OCI-LY7 (cell line): ENCODE results near the gene LAMTOR4.

ENCODE experiments used
- CTCF ChIP-seq: fragments of 200-600 bp; sonication (generic); conservative IDR thresholded peaks from 2 replicates; pipeline ENCODE4 v1.5.1; 2014; ENCODE audit warnings: mild to moderate bottlenecking, antibody characterized with exemption, low read length, moderate library complexity, mixed read lengths
- EZH2phosphoT487 ChIP-seq: fragments of 200-600 bp; sonication (generic); IDR thresholded peaks from 2 replicates; pipeline ENCODE4 v1.6.1; 2018; ENCODE audit warnings: low read depth, borderline replicate concordance, mild to moderate bottlenecking, mixed run types, antibody characterized with exemption, low read length, moderate library complexity, mixed read lengths

- TF ChIP-seq CTCF = no peak
- TF ChIP-seq EZH2phosphoT487 = no peak
Observed at GRCh38 chr7:100106633-100107032, 42.1 kb upstream of the LAMTOR4 start.
